ENCODE measurements around the gene ING1.

Gene ING1

DNA sequence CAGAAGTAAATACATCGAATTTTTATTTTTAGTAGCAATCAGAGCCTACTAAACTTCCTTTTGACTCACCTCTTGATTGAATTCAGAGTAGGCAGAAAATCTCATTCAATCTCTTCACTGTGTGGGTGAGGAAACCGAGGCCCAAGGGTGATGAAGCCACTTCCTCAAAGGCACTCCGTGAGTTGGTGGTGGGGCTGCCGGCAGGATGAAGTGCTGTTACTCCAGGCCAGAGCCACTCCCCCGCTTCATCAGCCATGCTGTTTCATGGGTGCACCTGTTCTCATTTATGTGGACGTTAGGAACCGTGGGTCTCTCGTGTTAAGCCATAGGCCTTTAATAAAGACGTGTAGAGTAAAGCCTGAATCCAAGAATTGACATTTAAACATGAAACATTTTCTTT, 13.2 kb downstream of the ING1 start:
- Histone ChIP-seq H3K9me3 (ENCODE audit: insufficient read depth, low read depth, low read length) (no peaks in the 10 kb centered on the region), H3K14ac (ENCODE audit: low read length) (no peak overlapping the region), H4K91ac (ENCODE audit: low read depth, low read length) (no peak overlapping the region), H3K9ac (ENCODE audit: low read length) (no peak overlapping the region), H3K27ac (ENCODE audit: low read depth, low read length) (no peak overlapping the region), H3K36me3 (ENCODE audit: control insufficient read depth in 1 of 2, insufficient read depth in 2 of 2, low read length in 2 of 2) (peaks cover 2% of the 10 kb centered on the region in 2 experiments), H3K27me3 (ENCODE audit: insufficient read depth, low read length) (no peaks in the 10 kb centered on the region), H3K79me1 (ENCODE audit: low read length) (no peaks in the 10 kb centered on the region), H3K79me2 (ENCODE audit: control insufficient read depth, insufficient read depth, low read length, poor library complexity) (no peaks in the 10 kb centered on the region), H2AK5ac (ENCODE audit: low read length) (no peak overlapping the region), H3K4me2 (ENCODE audit: low read length) (no peak overlapping the region), H3K4me3 (ENCODE audit: low read depth, low read length) (no peak overlapping the region), H2BK12ac (ENCODE audit: low read length) (no peak overlapping the region), H2AFZ (ENCODE audit: insufficient read depth, low read length, poor library complexity) (no peak overlapping the region), H3K23ac (ENCODE audit: low read length) (no peak overlapping the region), H3K4ac (ENCODE audit: low read depth, low read length) (no peak overlapping the region), H3K4me1 (ENCODE audit: control insufficient read depth in 1 of 2, insufficient read depth in 2 of 2, low read length in 2 of 2) (no peaks in the 10 kb centered on the region), H4K12ac (ENCODE audit: low read depth, low read length) (no peak overlapping the region), H3K18ac (ENCODE audit: low read length) (no peak overlapping the region), H4K8ac (ENCODE audit: low read depth, low read length) (no peak overlapping the region), H2BK120ac (ENCODE audit: insufficient read depth, low read length, poor library complexity) (no peak overlapping the region), H2BK5ac (ENCODE audit: low read depth, low read length, poor library complexity) (no peak overlapping the region)
- no peak for DNase-seq
- WGBS (ENCODE audit: extremely low coverage, insufficient coverage, insufficient read length): no CpG with 5 or more reads among the region's 9 CpGs

DNA sequence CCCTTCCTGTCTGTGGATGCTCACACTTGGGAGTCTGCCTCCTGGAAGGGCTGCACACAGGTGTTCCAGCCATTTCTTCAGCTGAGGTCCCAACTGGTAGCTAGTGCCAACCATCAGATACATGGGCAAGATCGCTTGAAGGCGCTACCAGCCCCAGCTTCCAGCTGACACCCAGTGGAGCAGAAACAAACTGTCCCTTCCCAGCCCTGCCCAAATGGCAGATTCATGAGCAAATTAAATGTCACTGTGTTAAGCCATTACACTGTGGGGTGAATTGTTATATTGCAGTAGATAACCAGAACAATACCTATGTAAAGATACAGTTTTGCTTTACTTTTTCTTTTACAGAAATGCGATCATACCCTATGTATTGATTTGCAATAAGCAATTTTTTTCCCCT, 17.6 kb downstream of the ING1 start:
- no peak overlapping the region for H3K18ac ChIP-seq (ENCODE audit: low read length)
- no peaks in the 10 kb centered on the region for H3K27me3 ChIP-seq (ENCODE audit: insufficient read depth, low read length)
- no peak overlapping the region for H3K23ac ChIP-seq (ENCODE audit: low read length)
- no peaks in the 10 kb centered on the region for H3K4me1 ChIP-seq (ENCODE audit: control insufficient read depth in 1 of 2, insufficient read depth in 2 of 2, low read length in 2 of 2)
- H3K4me2 ChIP-seq (ENCODE audit: low read length): no peak overlapping the region
- H3K36me3 ChIP-seq (ENCODE audit: control insufficient read depth in 1 of 2, insufficient read depth in 2 of 2, low read length in 2 of 2): no peaks in the 10 kb centered on the region
- H2AK5ac ChIP-seq (ENCODE audit: low read length): no peak overlapping the region
- H4K91ac ChIP-seq (ENCODE audit: low read depth, low read length): no peak overlapping the region
- H3K4me3 ChIP-seq (ENCODE audit: low read depth, low read length): no peak overlapping the region
- H4K8ac ChIP-seq (ENCODE audit: low read depth, low read length): no peak overlapping the region
- H3K14ac ChIP-seq (ENCODE audit: low read length): no peak overlapping the region
- H2BK120ac ChIP-seq (ENCODE audit: insufficient read depth, low read length, poor library complexity): no peak overlapping the region
- no peak overlapping the region for H2AFZ ChIP-seq (ENCODE audit: insufficient read depth, low read length, poor library complexity)
- no peak overlapping the region for H2BK5ac ChIP-seq (ENCODE audit: low read depth, low read length, poor library complexity)
- H3K9ac ChIP-seq (ENCODE audit: low read length): no peak overlapping the region
- no peak overlapping the region for H3K4ac ChIP-seq (ENCODE audit: low read depth, low read length)
- H2BK12ac ChIP-seq (ENCODE audit: low read length): no peak overlapping the region
- H3K27ac ChIP-seq (ENCODE audit: low read depth, low read length): no peak overlapping the region
- no peaks in the 10 kb centered on the region for H3K79me1 ChIP-seq (ENCODE audit: low read length)
- H3K9me3 ChIP-seq (ENCODE audit: insufficient read depth, low read depth, low read length): no peaks in the 10 kb centered on the region
- no peak for DNase-seq
- no peak overlapping the region for H4K12ac ChIP-seq (ENCODE audit: low read depth, low read length)
- H3K79me2 ChIP-seq (ENCODE audit: control insufficient read depth, insufficient read depth, low read length, poor library complexity): no peaks in the 10 kb centered on the region
- no CpG with 5 or more reads among the region's 3 CpGs for WGBS (ENCODE audit: extremely low coverage, insufficient coverage, insufficient read length)

DNA sequence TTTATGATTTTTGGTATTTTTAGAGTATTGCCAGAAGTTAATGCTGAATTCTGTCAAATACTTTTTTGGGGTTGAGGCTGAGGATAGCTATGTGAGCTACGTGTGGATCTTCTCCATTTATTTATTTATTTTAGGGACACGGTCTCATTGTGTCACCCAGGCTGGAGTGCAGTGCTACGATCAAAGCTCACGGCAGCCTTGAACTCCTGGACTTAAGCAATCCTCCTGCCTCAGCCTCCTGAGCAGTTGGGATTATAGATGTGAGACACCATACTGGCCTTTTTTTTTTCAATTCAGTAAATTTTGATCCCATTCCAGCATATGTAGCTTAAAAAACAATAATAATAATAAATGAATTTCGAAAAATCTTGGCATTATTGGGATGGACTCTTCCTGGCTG, 21.1 kb downstream of the ING1 start:
- Histone ChIP-seq H3K23ac (ENCODE audit: low read length) (no peak overlapping the region), H2BK120ac (ENCODE audit: insufficient read depth, low read length, poor library complexity) (no peak overlapping the region), H3K79me1 (ENCODE audit: low read length) (no peaks in the 10 kb centered on the region), H2AFZ (ENCODE audit: insufficient read depth, low read length, poor library complexity) (no peak overlapping the region), H3K36me3 (ENCODE audit: control insufficient read depth in 1 of 2, insufficient read depth in 2 of 2, low read length in 2 of 2) (no peaks in the 10 kb centered on the region), H3K14ac (ENCODE audit: low read length) (no peak overlapping the region), H3K27ac (ENCODE audit: low read depth, low read length) (no peak overlapping the region), H2BK12ac (ENCODE audit: low read length) (no peak overlapping the region), H3K4me2 (ENCODE audit: low read length) (no peak overlapping the region), H3K9ac (ENCODE audit: low read length) (no peak overlapping the region), H3K4me3 (ENCODE audit: low read depth, low read length) (no peak overlapping the region), H2AK5ac (ENCODE audit: low read length) (no peak overlapping the region), H3K79me2 (ENCODE audit: control insufficient read depth, insufficient read depth, low read length, poor library complexity) (no peaks in the 10 kb centered on the region), H3K4ac (ENCODE audit: low read depth, low read length) (no peak overlapping the region), H3K18ac (ENCODE audit: low read length) (no peak overlapping the region), H4K8ac (ENCODE audit: low read depth, low read length) (no peak overlapping the region), H3K27me3 (ENCODE audit: insufficient read depth, low read length) (no peaks in the 10 kb centered on the region), H3K9me3 (ENCODE audit: insufficient read depth, low read depth, low read length) (peaks cover 6% of the 10 kb centered on the region), H3K4me1 (ENCODE audit: control insufficient read depth in 1 of 2, insufficient read depth in 2 of 2, low read length in 2 of 2) (no peaks in the 10 kb centered on the region), H4K12ac (ENCODE audit: low read depth, low read length) (no peak overlapping the region), H2BK5ac (ENCODE audit: low read depth, low read length, poor library complexity) (no peak overlapping the region), H4K91ac (ENCODE audit: low read depth, low read length) (no peak overlapping the region)
- DNase-seq: no peak
- WGBS (ENCODE audit: extremely low coverage, insufficient coverage, insufficient read length): no CpG with 5 or more reads among the region's 5 CpGs

DNA sequence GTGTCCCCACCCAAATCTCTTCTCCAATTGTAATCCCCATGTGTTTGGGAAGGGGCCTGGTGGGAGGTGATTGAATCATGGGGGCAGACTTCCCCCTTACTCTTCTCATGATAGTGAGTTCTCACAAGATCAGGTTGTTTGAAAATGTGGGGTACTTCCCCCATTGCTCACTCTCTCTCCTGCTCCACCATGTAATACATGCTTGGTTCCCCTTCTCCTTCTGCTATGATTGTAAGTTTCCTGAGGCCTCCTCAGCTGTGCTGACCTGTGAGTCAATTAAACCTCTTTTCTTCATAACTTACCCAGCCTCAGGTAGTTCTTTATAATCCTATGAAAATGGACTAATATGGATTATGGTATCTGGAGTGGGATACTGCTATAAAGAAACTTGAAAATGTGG, 24.1 kb downstream of the ING1 start:
- Histone ChIP-seq H3K9me3 (ENCODE audit: insufficient read depth, low read depth, low read length) (peaks cover 6% of the 10 kb centered on the region), H3K27me3 (ENCODE audit: insufficient read depth, low read length) (no peaks in the 10 kb centered on the region), H2BK12ac (ENCODE audit: low read length) (no peak overlapping the region), H3K14ac (ENCODE audit: low read length) (no peak overlapping the region), H2BK5ac (ENCODE audit: low read depth, low read length, poor library complexity) (no peak overlapping the region), H3K9ac (ENCODE audit: low read length) (no peak overlapping the region), H3K18ac (ENCODE audit: low read length) (no peak overlapping the region), H2AK5ac (ENCODE audit: low read length) (no peak overlapping the region), H3K4me1 (ENCODE audit: control insufficient read depth in 1 of 2, insufficient read depth in 2 of 2, low read length in 2 of 2) (no peaks in the 10 kb centered on the region), H3K4me3 (ENCODE audit: low read depth, low read length) (no peak overlapping the region), H3K36me3 (ENCODE audit: control insufficient read depth in 1 of 2, insufficient read depth in 2 of 2, low read length in 2 of 2) (no peaks in the 10 kb centered on the region), H2BK120ac (ENCODE audit: insufficient read depth, low read length, poor library complexity) (no peak overlapping the region), H3K4me2 (ENCODE audit: low read length) (no peak overlapping the region), H3K79me1 (ENCODE audit: low read length) (no peaks in the 10 kb centered on the region), H4K8ac (ENCODE audit: low read depth, low read length) (no peak overlapping the region), H2AFZ (ENCODE audit: insufficient read depth, low read length, poor library complexity) (no peak overlapping the region), H3K4ac (ENCODE audit: low read depth, low read length) (no peak overlapping the region), H4K12ac (ENCODE audit: low read depth, low read length) (no peak overlapping the region), H3K27ac (ENCODE audit: low read depth, low read length) (no peak overlapping the region), H3K79me2 (ENCODE audit: control insufficient read depth, insufficient read depth, low read length, poor library complexity) (no peaks in the 10 kb centered on the region), H4K91ac (ENCODE audit: low read depth, low read length) (no peak overlapping the region), H3K23ac (ENCODE audit: low read length) (no peak overlapping the region)
- no peak for DNase-seq

DNA sequence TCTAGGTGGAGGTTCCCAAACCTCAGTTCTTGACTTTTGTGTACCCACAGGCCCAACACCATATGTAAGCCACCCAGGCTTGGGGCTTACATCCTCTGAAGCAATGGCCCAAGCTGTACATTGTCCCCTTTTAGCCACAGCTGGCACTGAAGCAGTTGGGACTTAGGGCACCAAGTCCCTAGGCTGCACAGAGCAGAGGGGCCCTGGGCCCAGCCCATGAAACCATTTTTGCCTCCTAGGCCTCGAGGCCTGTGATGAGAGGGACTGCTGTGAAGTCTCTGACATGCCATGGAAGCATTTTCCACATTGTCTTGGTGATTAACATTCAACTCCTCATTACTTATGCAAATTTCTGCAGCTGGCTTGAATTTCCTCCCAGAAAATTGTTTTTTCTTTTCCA, 30.2 kb downstream of the ING1 start:
- Histone ChIP-seq H3K27me3 (ENCODE audit: insufficient read depth, low read length) (no peaks in the 10 kb centered on the region), H3K9ac (ENCODE audit: low read length) (no peak overlapping the region), H3K9me3 (ENCODE audit: insufficient read depth, low read depth, low read length) (peaks cover 9% of the 10 kb centered on the region), H2AFZ (ENCODE audit: insufficient read depth, low read length, poor library complexity) (no peak overlapping the region), H2AK5ac (ENCODE audit: low read length) (no peak overlapping the region), H4K91ac (ENCODE audit: low read depth, low read length) (no peak overlapping the region), H3K23ac (ENCODE audit: low read length) (no peak overlapping the region), H3K4me1 (ENCODE audit: control insufficient read depth in 1 of 2, insufficient read depth in 2 of 2, low read length in 2 of 2) (no peaks in the 10 kb centered on the region), H4K12ac (ENCODE audit: low read depth, low read length) (no peak overlapping the region), H2BK5ac (ENCODE audit: low read depth, low read length, poor library complexity) (no peak overlapping the region), H2BK120ac (ENCODE audit: insufficient read depth, low read length, poor library complexity) (no peak overlapping the region), H3K4ac (ENCODE audit: low read depth, low read length) (no peak overlapping the region), H3K36me3 (ENCODE audit: control insufficient read depth in 1 of 2, insufficient read depth in 2 of 2, low read length in 2 of 2) (no peaks in the 10 kb centered on the region), H3K79me2 (ENCODE audit: control insufficient read depth, insufficient read depth, low read length, poor library complexity) (no peaks in the 10 kb centered on the region), H3K18ac (ENCODE audit: low read length) (no peak overlapping the region), H2BK12ac (ENCODE audit: low read length) (no peak overlapping the region), H3K27ac (ENCODE audit: low read depth, low read length) (no peak overlapping the region), H3K14ac (ENCODE audit: low read length) (no peak overlapping the region), H3K4me2 (ENCODE audit: low read length) (no peak overlapping the region), H3K79me1 (ENCODE audit: low read length) (no peaks in the 10 kb centered on the region), H4K8ac (ENCODE audit: low read depth, low read length) (no peak overlapping the region), H3K4me3 (ENCODE audit: low read depth, low read length) (no peak overlapping the region)
- no CpG with 5 or more reads among the region's 1 CpG for WGBS (ENCODE audit: extremely low coverage, insufficient coverage, insufficient read length)
- DNase-seq: no peak

Data from trophoblast cell (in vitro differentiated cells and primary cell).